HG03139 (cell line): Measurements from ENCODE around the gene LRRC23.
A peak's percentile ranks its signal among the peaks of the same experiment; 100 is the strongest.
"Not testable (repeated sequence)": the region's sequence is repeated elsewhere in the genome, so short reads cannot be mapped to it uniquely, and the experiment has no call there.

ENCODE experiments used
- ATAC-seq: cut with Tn5 transposase; IDR thresholded peaks from one replicate; pipeline ENCODE4 v1.9.1; 2021; ENCODE audit not compliant: unreplicated experiment

LRRC23 gene

DNA sequence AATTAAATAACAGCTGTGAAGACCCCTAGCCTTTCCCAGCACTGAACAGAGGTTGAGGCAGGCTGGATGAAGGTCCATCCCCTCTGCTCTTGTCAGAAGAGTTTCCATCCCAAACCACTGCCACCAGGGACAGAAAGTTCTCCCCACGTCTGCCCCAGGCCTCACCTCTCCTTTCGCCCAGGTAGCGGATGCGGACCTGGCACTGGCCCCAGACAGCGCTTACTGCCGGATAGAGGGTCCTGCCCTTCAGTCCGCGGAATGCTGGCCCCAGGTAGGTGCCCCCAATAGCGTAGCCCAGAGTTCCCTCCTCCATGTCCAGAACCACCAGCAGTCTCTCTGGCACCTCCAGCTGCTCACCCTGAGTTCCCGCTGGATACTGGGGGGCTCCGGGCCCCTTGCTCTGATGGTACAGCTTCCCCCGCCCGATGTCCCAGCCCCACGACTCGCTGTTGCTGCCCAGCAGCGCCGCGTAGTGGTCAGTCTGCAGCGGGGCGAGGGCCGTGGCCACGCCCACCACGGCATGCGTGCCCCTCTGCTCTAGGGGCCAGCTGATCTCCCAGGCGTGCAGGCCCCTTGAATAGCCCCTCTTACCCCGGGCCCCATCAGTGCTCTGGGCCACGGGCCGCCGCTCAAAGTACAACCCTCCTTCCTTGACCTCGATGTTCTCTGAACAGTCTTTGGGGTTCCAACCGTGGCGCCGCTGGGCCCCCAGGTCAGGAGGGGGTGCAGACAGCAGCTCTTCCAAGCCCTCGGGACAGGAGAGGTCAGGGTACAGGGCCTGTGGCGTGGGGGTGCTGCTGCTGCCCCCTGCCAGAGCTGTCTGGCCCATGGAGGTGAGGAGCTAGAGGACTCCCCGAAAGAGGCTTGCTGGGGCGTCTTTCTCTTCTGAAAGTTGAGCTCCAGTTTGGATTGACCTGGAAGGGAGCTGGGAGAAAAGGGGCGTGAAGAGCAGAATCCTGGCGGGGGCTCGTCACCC lies 32.3 kb upstream of the LRRC23 start:
- ATAC-seq: no peak

DNA sequence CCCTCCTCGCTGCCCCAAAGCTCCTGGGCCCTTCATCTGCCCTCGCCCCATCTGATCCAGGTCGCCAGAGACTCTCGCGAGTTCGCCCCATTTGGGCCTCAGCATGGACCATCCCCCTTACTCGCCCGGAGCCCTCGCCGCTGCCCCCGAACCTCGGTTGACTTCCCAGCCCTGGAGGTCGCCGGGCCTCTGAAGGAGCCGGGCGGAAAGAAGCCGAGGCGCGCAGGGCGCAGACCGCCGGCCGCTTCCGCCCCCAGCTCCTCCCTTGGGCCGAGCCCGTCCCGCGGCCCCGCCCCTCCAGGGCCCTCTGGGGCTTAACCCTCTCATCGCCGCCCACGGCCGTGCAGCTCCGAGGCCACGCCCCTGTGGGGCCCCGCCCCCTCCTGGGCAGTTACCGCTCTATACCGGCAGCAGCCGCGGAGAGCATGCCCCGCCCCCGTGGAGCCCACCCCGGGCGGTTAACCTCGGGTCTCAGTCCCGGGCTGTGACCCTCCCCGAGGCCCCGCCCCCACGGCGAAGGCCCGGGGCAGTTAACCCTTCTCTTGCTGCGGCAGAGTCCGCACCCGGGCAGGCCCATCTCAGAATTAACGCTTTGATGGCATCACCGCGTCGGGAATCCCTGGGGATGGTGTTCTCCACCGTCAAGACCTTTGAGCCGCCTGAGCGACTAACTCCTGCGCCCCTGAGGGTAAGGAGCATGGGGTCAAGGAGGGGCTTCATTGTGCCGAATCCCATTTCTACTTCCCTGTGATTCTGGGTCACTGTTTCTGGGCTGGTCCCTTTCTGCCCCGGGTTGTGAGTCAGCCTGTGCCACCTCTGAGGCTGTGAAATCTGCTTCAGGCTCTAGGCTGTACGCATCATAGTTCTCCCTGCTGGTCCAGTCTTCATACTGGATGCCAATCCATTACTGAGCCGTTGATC lies 31.3 kb upstream of the LRRC23 start, which contains the start of gene SPSB2:
Gene SPSB2 (minus strand): TSS at position 210 of the 921 bp plus-strand sequence. CDS start 402 bp downstream, outside the sequence.
- peak; percentile 75 for ATAC-seq

DNA sequence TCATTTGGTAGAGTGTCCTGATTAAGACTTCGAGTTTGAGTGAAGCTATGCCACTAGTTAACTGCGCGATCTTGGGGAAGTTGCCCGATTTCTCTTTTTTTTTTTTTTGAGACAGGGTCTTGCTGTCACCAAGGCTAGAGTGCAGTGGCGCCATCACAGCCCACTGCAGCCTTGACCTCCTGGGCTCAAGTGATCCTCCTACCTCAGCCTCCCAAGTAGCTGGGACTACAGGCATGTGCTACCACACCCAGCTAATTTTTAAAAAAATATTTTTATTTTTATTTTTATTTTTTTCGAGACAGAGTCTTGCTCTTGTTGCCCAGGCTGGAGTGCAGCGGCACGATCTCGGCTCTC lies 30.6 kb upstream of the LRRC23 start:
- ATAC-seq: not testable (repeated sequence)

DNA sequence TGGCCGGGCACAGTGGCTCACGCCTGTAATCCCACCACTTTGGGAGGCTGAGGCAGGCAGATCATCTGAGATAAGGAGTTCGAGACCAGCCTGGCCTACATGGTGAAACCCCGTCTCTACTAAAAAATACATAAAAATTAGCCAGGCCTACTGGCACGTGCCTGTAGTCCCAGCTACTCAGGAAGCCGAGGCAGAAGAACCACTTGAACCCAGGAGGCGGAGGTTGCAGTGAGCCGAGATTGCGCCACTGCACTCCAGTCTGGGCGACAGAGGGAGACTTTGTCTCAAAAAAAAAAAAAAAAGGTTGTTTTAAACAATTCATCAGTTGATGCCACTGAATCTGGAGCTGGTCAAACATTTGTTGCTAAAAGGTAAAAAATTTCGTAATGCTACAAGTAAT lies 24.8 kb upstream of the LRRC23 start:
- not testable (repeated sequence) for ATAC-seq

DNA sequence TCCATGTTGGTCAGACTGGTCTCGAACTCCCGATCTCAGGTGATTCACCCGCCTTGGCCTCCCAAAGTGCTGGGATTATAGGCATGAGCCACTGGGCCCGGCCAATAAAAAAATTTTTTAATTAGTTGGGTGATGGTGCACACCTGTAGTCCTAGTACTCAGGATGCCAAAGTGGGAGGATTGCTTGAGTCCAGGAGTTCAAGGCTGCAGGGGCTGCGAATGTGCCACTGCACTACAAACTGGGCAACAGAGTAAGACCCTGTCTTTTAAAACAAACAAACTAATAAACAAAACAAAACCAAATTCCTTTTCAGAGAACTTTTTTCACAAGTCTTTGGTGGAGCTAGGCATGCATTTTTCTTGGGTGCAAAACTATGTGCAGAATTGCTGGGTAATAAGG lies 21.4 kb upstream of the LRRC23 start:
- no peak for ATAC-seq

DNA sequence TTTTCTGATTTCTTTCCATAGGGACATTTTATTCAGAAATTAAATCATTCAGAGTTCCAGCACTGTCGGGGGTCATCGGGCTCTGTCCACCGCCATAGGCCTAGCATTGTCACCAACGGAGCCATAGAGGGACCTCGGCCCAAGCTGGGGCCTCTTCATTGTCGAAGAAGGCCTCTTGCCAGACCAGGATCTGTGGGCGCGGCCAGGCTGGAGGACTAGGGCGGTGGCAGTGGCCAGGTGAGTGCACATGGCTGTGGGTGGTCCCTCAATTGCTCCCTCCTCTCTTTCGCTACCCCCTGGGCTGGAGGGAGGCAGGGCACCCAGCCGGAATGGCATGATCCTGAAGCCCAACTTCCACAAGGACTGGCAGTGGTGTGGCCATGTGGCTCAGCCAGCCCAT lies 20.9 kb upstream of the LRRC23 start:
- ATAC-seq: no peak

DNA sequence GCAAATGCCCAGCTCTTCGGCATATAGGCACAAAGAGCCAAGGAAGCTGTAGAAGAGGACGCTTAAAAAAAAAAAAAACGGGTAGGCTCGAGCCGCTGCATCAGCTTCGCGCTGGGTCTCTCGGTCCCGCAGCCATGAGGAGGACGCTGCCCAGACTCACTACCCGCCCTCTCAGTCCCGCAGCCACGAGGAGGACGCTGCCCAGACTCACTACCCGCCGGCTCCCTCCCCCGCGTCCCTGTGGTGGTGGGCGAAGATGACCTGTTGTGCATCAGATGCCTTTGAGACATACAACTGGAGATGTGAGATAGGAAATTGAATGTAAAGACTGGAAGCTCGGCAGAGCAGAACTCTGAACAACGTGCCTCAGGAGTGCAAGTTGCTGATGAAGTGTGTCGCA lies 20.1 kb upstream of the LRRC23 start:
- ATAC-seq: no peak

DNA sequence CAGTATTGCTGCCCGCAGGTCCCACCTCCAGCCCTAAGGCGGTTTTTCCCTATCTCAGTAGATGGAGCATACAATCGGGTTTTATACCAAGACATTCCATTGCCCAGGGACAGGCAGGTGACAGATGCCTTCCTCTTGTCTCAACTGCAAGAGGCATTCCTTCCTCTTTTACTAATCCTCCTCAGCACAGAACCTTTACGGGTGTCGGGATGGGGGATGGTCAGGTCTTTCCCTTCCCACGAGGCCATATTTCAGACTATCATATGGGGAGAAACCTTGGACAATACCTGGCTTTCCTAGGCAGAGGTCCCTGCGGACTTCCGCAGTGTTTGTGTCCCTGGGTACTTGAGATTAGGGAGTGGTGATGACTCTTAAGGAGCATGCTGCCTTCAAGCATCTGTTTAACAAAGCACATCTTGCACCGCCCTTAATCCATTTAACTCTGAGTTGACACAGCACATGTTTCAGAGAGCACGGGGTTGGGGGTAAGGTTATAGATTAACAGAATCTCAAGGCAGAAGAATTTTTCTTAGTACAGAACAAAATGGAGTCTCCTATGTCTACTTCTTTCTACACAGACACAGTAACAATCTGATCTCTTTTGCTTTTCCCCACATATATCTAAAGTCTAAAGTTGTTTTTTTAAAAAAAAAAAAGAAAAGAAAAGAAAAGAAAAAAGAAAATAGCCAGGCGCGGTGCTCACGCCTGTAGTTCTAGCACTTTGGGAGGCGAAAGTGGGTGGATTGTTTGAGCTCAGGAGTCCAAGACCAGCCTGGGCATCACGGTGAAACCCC lies 18.2 kb upstream of the LRRC23 start:
- not testable (repeated sequence) for ATAC-seq

DNA sequence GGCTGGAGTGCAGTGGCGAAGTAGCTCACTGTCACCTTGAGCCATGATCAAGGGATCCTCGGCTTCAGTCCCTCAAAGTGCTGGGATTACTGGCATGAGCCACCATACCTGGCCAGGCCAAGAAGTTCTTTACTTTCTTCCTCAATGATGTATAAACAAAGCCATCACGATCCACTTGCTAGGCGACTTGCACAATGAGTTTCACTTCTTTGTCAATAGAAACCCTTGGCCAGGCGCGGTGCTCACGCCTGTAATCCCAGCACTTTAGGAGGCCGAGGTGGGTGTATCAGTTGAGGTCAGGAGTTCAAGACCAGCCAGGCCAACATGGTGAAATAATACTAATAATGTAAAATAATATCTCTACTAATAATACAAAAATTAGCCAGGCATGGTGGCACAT lies 17.2 kb upstream of the LRRC23 start:
- ATAC-seq: no peak

DNA sequence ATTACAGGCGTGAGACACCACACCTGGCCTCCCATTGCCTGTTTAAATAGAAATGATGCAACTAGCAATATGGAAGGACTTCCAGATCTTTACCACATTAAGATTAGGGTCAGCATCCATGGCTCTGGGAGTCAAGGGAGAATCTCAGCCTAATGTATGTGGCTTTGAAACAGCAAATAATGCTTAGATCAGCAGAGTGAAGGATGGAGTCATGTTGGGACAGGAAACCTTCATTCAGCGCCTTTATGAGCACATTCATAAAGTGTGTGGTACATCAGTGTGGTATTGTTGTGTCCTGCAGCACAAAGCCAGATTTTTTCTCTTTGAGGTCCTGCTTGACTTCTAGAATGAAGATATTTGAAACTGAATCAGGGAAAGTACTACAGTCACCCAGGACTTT lies 16.3 kb upstream of the LRRC23 start:
- ATAC-seq: no peak

DNA sequence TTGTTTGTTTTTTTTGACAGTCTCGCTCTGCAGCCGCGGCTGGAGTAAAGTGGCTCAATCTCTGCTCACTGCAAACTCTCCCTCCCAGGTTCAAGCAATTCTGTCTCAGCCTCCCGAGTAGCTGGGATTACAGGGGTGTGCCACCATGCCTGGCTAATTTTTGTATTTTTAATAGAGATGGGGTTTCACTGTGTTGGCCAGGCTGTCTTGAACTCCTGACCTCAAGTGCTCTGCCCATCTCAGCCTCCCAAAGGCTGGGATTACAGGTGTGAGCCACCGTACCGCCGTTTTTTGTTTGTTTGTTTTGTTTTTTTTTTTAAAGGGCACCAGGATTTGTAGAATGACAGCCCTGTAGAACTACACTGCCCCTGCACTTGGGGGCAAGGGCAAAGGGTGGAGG lies 15.8 kb upstream of the LRRC23 start:
- not testable (repeated sequence) for ATAC-seq

DNA sequence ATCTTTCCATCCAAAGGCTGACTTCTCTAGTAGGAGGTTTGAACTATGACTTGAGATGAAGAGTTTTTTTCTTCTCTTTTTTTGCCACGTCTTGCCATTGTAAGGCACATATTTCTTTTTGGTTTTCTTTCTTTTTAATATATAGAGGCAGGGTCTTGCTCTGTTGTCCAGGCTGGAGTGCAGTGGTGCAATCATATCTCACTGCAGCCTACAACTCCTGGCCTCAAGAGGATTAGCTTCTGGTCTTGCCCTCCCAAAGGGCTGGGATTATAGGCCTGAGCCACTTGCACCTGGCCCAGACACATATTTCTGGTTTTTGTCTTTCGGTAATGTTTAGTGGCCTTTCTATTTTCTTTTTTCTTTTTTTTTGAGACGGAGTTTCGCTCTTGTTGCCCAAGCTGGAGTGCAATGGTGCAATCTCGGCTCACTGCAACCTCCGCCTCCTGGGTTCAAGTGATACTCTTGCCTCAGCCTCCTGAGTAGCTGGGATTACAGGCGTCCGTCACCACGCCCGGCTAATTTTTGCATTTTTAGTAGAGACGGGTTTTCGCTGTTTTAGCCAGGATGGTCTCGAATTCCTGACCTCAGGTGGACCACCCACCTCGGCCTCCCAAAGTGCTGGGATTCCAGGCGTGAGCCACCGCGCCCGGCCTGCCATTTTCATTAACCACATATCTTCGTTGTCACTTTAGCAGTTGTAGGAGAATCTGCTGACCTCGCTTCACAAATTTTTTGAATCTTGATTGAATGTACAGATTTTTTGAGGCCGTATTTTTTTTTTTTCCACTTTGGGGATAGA lies 14.6 kb upstream of the LRRC23 start:
- ATAC-seq: not testable (repeated sequence)

DNA sequence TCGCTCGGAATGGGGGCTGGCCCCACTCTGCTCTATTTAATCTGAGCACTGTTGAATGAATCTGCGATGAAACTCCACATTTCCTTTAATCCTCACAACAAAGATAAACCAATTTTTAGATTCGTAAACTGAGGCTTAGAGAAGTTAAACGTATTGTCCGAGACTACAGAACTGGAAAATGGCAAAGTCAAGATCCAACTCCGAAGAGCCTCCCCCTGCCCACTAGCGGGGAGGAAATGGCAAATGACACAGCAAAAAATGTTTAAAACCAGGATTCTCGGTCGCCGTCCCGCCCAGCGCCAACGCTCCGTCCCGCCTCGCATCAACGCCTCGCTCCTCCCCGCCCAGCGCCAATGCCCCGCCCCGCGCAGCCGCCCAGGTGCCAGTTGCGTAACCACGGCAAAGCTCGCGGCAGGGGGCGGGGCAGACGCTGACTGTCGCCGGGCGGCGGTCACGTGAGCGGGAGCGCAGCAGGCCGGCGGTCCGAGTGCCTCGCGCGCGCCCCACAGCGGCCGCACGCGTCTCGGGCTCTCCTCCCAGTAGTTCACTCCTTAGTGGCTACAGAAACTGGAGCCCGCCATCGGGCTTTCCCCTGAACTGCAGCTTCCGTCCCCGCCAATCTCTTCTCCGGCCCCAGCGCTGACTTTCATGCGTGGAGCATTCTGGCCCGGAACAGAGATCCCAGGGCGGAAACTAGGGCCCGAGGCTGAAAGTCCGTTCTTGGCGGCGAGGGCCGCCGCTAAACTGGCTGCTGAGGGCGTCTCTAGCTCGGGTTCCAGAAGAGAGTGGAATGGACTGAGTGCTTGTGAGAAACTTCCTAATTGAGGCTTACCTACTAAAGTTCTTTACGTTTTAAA lies 13.6 kb upstream of the LRRC23 start:
- ATAC-seq: peak; percentile 92

DNA sequence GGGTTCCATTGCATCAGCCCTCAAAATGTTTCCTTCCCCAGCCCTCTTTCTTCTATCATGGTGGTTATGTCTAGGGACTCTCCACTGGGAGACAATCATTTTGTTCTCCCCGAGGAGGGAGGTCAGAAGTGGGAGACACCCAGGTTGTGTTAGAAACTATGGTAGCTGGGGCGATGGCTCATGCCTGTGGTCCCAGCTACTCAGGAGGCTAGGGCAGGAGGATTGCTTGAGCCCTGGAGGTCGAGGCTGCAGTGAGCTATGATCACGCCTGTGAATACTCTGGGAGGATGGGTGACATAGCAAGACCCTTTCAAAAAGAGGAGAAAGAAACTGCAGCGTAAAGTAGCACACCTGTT lies 13.0 kb upstream of the LRRC23 start:
- ATAC-seq: no peak

DNA sequence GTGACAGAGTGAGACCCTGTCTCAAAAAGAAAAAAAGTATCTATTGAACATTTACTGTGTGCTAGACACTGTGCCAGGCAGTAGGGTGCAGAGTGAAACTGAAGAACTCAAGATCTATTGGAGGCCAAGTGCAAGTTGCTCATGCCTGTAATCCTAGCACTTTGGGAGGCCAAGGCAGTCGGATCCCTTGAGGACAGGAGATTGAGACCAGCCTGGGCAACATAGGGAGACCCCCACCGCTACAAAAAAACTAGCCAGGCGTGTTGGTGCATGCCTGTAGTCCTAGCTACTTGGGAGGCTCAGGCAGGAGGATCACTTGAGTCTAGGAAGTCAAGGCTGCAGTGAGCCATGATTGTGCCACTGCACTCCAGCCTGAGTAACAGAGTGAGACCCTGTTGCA lies 11.9 kb upstream of the LRRC23 start:
- not testable (repeated sequence) for ATAC-seq

DNA sequence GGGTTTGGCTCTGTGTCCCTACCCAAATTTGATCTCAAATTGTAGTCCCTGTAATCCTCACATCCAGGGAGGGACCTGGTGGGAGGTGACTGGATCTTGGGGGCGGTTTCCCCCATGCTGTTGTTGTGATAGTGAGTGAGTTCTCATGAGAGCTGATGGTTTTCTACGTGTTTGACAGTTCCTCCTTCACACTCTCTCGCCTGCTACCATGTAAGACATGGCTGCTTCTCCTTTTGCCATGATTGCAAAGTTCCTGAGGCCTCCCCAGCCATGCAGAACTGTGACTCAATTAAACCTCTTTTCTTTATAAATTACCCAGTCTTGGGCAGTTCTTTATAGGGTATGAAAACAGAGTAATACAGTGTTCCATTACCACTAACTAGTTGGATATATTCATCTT lies 10.3 kb upstream of the LRRC23 start:
- ATAC-seq: no peak

DNA sequence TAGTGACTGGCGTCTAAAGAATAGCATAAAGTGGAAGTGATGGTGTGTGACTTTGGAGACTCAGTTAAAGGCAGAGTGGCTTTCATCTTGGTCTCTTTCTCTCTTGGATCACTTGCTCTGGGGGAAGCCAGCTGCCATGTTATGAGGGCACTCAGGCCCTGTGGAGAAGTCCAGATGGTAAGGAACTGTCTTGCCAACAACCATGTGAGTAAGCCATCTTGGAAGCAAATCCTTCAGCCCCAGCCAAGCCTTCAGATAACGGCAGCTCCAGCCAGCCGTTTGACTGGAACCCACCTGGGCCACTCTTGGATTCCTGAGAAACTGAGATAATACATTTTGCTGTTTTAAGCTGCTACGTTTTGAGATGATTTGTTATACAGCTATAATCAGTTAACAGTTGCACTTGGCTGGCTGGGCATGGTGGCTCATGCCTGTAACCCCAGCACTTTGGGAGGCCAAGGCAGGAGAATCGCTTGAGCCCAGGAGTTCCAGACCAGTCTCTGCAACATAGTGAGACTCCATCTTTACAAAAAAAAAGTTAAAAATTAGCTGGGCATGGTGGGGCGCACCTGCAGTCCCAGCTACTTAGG lies 7.7 kb upstream of the LRRC23 start:
- ATAC-seq: no peak

DNA sequence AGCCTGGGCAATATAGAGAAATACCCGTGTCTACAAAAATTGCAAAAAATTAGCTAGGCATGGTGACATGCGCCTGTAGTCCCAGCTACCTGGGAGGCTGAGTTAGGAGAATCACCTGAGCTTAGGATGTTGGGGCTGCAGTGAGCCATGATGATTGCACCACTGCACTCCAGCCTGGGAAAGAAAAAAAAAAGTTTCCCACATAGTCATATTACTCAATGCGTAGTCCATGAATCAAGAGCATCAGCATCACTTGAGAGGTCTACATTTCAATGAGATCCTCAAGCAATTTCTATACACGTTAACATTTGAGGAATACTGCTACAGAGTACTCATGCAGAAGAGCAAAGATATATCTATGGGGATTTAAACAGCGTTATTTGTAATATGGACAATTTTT lies 5.2 kb upstream of the LRRC23 start:
- ATAC-seq: no peak
